ENCODE results near the gene RANBP3.

Gene RANBP3

GRCh38 chr19:5940260-5941208, 37.4 kb downstream of the RANBP3 start:
- Mint-ChIP-seq H3K4me1 (peaks cover 18% of the 10 kb centered on the region), H3K9me3 (no peaks in the 10 kb centered on the region), H3K36me3 (peaks cover 46% of the 10 kb centered on the region), H3K4me3 (no peak overlapping the region), H3K27me3 (no peaks in the 10 kb centered on the region), H3K27ac (peak overlapping the region; percentile 12)
- no peak for ATAC-seq

- ATAC-seq: no peak
- Mint-ChIP-seq H3K27me3 (no peaks in the 10 kb centered on the region), H3K4me3 (no peak overlapping the region), H3K9me3 (no peaks in the 10 kb centered on the region), H3K27ac (no peak overlapping the region), H3K4me1 (no peaks in the 10 kb centered on the region), H3K36me3 (peaks cover 57% of the 10 kb centered on the region)
Observed at GRCh38 chr19:5937550-5937949, 40.4 kb downstream of the RANBP3 start.

- H3K27ac Mint-ChIP-seq: peak overlapping the region; percentile 4
Observed at GRCh38 chr19:5936292-5936592, 41.7 kb downstream of the RANBP3 start.

GRCh38 chr19:5935473-5936291, 42.3 kb downstream of the RANBP3 start:
- Mint-ChIP-seq H3K36me3 (peaks cover 63% of the 10 kb centered on the region), H3K9me3 (no peaks in the 10 kb centered on the region), H3K4me1 (no peaks in the 10 kb centered on the region), H3K27me3 (no peaks in the 10 kb centered on the region), H3K27ac (peak overlapping the region; percentile 4), H3K4me3 (no peak overlapping the region)
- ATAC-seq: no peak

More at GRCh38 chr19:5936292-5936592, 41.7 kb downstream of the RANBP3 start:
- no peak overlapping the region for H3K4me3 Mint-ChIP-seq
- H3K9me3 Mint-ChIP-seq: no peaks in the 10 kb centered on the region
- no peaks in the 10 kb centered on the region for H3K27me3 Mint-ChIP-seq
- ATAC-seq: no peak
- peaks cover 59% of the 10 kb centered on the region for H3K36me3 Mint-ChIP-seq
- H3K4me1 Mint-ChIP-seq: no peaks in the 10 kb centered on the region

- H3K36me3 Mint-ChIP-seq: peaks cover 61% of the 10 kb centered on the region
- H3K4me3 Mint-ChIP-seq: no peak overlapping the region
- H3K27me3 Mint-ChIP-seq: no peaks in the 10 kb centered on the region
- H3K9me3 Mint-ChIP-seq: no peaks in the 10 kb centered on the region
- ATAC-seq: no peak
- no peak overlapping the region for H3K27ac Mint-ChIP-seq
- H3K4me1 Mint-ChIP-seq: no peaks in the 10 kb centered on the region
Observed at GRCh38 chr19:5934774-5935472, 43.0 kb downstream of the RANBP3 start.

- peaks cover 54% of the 10 kb centered on the region for H3K36me3 Mint-ChIP-seq
- H3K4me1 Mint-ChIP-seq: no peaks in the 10 kb centered on the region
- H3K27ac Mint-ChIP-seq: no peak overlapping the region
Observed at GRCh38 chr19:5934069-5934401, 43.9 kb downstream of the RANBP3 start.

GRCh38 chr19:5933391-5934068, 44.4 kb downstream of the RANBP3 start:
- H3K4me3 Mint-ChIP-seq: no peak overlapping the region
- peaks cover 59% of the 10 kb centered on the region for H3K36me3 Mint-ChIP-seq
- H3K4me1 Mint-ChIP-seq: peaks cover 5% of the 10 kb centered on the region
- H3K27me3 Mint-ChIP-seq: no peaks in the 10 kb centered on the region
- H3K27ac Mint-ChIP-seq: no peak overlapping the region
- ATAC-seq: no peak
- no peaks in the 10 kb centered on the region for H3K9me3 Mint-ChIP-seq

More at GRCh38 chr19:5934069-5934401, 43.9 kb downstream of the RANBP3 start:
- no peaks in the 10 kb centered on the region for H3K9me3 Mint-ChIP-seq
- ATAC-seq: no peak
- no peaks in the 10 kb centered on the region for H3K27me3 Mint-ChIP-seq
- no peak overlapping the region for H3K4me3 Mint-ChIP-seq

- Mint-ChIP-seq H3K27me3 (no peaks in the 10 kb centered on the region), H3K4me3 (no peak overlapping the region), H3K9me3 (no peaks in the 10 kb centered on the region), H3K36me3 (peaks cover 66% of the 10 kb centered on the region), H3K4me1 (peaks cover 13% of the 10 kb centered on the region), H3K27ac (no peak overlapping the region)
- ATAC-seq: no peak
Observed at GRCh38 chr19:5932609-5933262, 45.2 kb downstream of the RANBP3 start.

GRCh38 chr19:5932146-5932545, 45.8 kb downstream of the RANBP3 start:
- no peak for ATAC-seq
- no peak overlapping the region for H3K4me3 Mint-ChIP-seq
- H3K9me3 Mint-ChIP-seq: no peaks in the 10 kb centered on the region
- H3K36me3 Mint-ChIP-seq: peaks cover 64% of the 10 kb centered on the region
- peaks cover 19% of the 10 kb centered on the region for H3K4me1 Mint-ChIP-seq
- H3K27ac Mint-ChIP-seq: no peak overlapping the region
- no peaks in the 10 kb centered on the region for H3K27me3 Mint-ChIP-seq

- no peaks in the 10 kb centered on the region for H3K27me3 Mint-ChIP-seq
- H3K27ac Mint-ChIP-seq: no peak overlapping the region
- no peak overlapping the region for H3K4me3 Mint-ChIP-seq
- H3K4me1 Mint-ChIP-seq: peaks cover 22% of the 10 kb centered on the region
- peaks cover 63% of the 10 kb centered on the region for H3K36me3 Mint-ChIP-seq
- H3K9me3 Mint-ChIP-seq: no peaks in the 10 kb centered on the region
- ATAC-seq: no peak
Observed at GRCh38 chr19:5931251-5931650, 46.7 kb downstream of the RANBP3 start.

- ATAC-seq: no peak
- no peak overlapping the region for H3K4me3 Mint-ChIP-seq
- no peaks in the 10 kb centered on the region for H3K27me3 Mint-ChIP-seq
- no peak overlapping the region for H3K27ac Mint-ChIP-seq
- peaks cover 22% of the 10 kb centered on the region for H3K4me1 Mint-ChIP-seq
- H3K36me3 Mint-ChIP-seq: peaks cover 64% of the 10 kb centered on the region
- no peaks in the 10 kb centered on the region for H3K9me3 Mint-ChIP-seq
Observed at GRCh38 chr19:5929625-5930024, 48.3 kb downstream of the RANBP3 start.

GRCh38 chr19:5929179-5929578, 48.8 kb downstream of the RANBP3 start:
- H3K27me3 Mint-ChIP-seq: no peaks in the 10 kb centered on the region
- ATAC-seq: no peak
- peaks cover 22% of the 10 kb centered on the region for H3K4me1 Mint-ChIP-seq
- no peak overlapping the region for H3K27ac Mint-ChIP-seq
- H3K36me3 Mint-ChIP-seq: peaks cover 65% of the 10 kb centered on the region
- H3K9me3 Mint-ChIP-seq: no peaks in the 10 kb centered on the region
- H3K4me3 Mint-ChIP-seq: no peak overlapping the region

- H3K36me3 Mint-ChIP-seq: peaks cover 72% of the 10 kb centered on the region
- peak overlapping the region; percentile 36 for H3K27ac Mint-ChIP-seq
- no peaks in the 10 kb centered on the region for H3K9me3 Mint-ChIP-seq
- no peak overlapping the region for H3K4me3 Mint-ChIP-seq
- peak; percentile 97 for ATAC-seq
- H3K4me1 Mint-ChIP-seq: peaks cover 22% of the 10 kb centered on the region
- no peaks in the 10 kb centered on the region for H3K27me3 Mint-ChIP-seq
Observed at GRCh38 chr19:5927441-5927821, 50.5 kb downstream of the RANBP3 start.

- Mint-ChIP-seq H3K27ac (peak overlapping the region; percentile 36), H3K4me3 (no peak overlapping the region), H3K9me3 (no peaks in the 10 kb centered on the region), H3K36me3 (peaks cover 72% of the 10 kb centered on the region), H3K4me1 (peaks cover 22% of the 10 kb centered on the region), H3K27me3 (no peaks in the 10 kb centered on the region)
- ATAC-seq: no peak
Observed at GRCh38 chr19:5926641-5927440, 51.1 kb downstream of the RANBP3 start.
